Measurements from ENCODE around the gene PAMR1. TPM values are rescaled to one million over a fixed set of nuclear protein-coding genes. Genes with fewer than 3 reads are reported as not detected.

The PAMR1 gene
- total RNA-seq, 1 donor, result 278 TPM

DNA sequence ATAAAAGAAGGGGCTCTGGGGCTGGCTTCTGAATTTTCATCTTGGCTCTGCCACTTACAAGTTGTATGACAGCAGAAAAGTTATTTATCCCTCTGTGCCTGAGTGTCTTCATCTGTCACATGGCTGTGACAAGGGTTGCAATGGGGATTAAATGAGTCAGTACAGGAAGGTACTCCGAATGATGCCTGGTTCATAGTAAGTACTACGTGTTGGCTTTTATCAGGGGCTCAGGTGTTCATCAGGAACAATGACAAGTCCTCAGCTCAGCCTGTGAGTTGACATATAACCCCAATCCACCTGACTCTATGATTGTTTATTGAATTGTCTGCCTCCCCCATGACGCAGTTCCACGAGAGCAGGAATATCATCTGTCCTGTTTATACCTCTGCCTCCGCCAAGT, 45.7 kb downstream of the PAMR1 start:
- DNase-seq (ENCODE audit: low read depth), result no peak
- no peak overlapping the region for H3K4me3 ChIP-seq (ENCODE audit: low read depth, low read length)
- no peak for TF ChIP-seq CTCF (IDR thresholded peaks at IDR 0.05; ENCODE audit: insufficient read depth, low read length)

GRCh38 chr11:35478471-35479091, 46.8 kb downstream of the PAMR1 start:
- TF ChIP-seq CTCF (IDR thresholded peaks at IDR 0.05; ENCODE audit: insufficient read depth, low read length), result no peak
- DNase-seq (ENCODE audit: low read depth), result peak; percentile 12
- no peak overlapping the region for H3K4me3 ChIP-seq (ENCODE audit: low read depth, low read length)

DNA sequence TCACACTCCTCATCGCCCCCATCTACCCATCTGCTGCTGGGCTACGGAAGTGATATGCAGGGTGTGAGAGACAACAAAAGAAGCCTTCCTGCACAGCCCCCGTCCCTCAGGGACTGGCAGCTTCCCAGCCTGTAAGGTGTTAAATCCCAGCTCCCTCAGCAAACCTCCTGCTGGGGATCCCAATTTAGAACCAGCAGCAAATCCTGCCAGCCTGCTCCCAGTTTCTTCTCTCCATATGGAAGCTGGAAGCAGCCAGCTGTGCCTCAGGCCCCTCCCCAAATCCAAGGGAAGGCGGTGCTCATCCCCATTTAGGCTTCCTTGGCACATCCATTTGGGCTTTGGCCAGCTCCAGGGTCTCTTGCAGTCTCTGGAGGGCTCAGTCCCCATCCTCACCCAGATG, 47.5 kb downstream of the PAMR1 start:
- DNase-seq (ENCODE audit: low read depth), result no peak
- TF ChIP-seq CTCF (IDR thresholded peaks at IDR 0.05; ENCODE audit: insufficient read depth, low read length), result no peak
- no peak overlapping the region for H3K4me3 ChIP-seq (ENCODE audit: low read depth, low read length)

GRCh38 chr11:35474688-35475087, 50.7 kb downstream of the PAMR1 start:
- no peak for TF ChIP-seq CTCF (IDR thresholded peaks at IDR 0.05; ENCODE audit: insufficient read depth, low read length)
- no peak for DNase-seq (ENCODE audit: low read depth)
- no peak overlapping the region for H3K4me3 ChIP-seq (ENCODE audit: low read depth, low read length)

DNA sequence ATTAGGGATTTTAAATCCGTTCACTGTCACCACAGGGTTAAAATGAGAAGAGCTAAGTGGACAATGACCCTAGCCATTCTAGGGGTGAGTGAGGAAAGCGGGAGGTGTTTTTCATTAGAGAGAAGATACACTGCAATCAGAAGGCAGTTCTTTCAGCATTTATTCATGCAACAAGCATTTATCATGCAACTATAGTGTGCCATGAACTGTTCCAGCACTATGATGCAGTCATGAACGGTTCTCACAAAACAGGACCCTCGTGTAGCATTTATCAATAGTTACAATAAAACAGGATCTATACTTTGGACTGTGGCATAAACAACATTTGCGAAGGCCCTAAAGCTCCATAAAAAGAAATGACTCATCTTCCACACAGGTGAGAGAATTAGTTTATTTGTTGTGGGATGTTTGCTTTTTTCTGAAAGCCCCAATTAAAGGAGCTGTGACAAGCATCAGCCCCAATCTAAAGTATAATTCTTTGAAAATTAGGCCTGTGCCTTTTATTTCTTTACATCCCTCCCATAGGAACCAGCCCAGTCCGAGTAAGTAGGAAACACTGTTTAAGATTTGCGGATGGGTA, 51.5 kb downstream of the PAMR1 start:
- H3K4me3 ChIP-seq (ENCODE audit: low read depth, low read length), result no peak overlapping the region
- no peak for TF ChIP-seq CTCF (IDR thresholded peaks at IDR 0.05; ENCODE audit: insufficient read depth, low read length)
- DNase-seq (ENCODE audit: low read depth), result no peak

DNA sequence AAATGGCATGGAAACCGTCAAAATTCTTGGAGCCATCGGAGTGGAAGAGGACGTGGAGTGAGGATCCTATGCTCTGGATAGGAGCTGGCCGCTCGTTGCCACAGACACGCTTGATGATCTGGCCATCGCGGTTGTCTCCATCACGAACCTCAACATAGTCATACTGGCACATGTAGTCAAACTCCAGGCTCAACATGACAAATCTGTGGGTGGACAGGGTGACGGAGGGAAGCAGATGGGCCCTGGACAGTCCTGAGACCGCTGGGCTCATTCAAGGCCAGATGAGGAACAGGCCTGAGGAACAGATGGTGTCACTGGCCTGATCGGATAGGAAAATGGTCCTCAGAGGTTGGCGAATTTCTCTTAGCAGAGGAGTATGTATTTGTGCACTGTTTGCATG, 54.8 kb downstream of the PAMR1 start:
- H3K4me3 ChIP-seq (ENCODE audit: low read depth, low read length), result no peak overlapping the region
- DNase-seq (ENCODE audit: low read depth), result no peak
- TF ChIP-seq CTCF (IDR thresholded peaks at IDR 0.05; ENCODE audit: insufficient read depth, low read length), result no peak

GRCh38 chr11:35466058-35466457, 59.4 kb downstream of the PAMR1 start:
- DNase-seq (ENCODE audit: low read depth), result no peak
- no peak overlapping the region for H3K4me3 ChIP-seq (ENCODE audit: low read depth, low read length)
- no peak for TF ChIP-seq CTCF (IDR thresholded peaks at IDR 0.05; ENCODE audit: insufficient read depth, low read length)
